H1 (cell line): ENCODE results near the gene RAD52. TPM values are rescaled to one million over a fixed set of nuclear protein-coding genes. Genes with fewer than 3 reads are reported as not detected.

Experiments
- CREB1 ChIP-seq: IDR thresholded peaks from 2 replicates; pipeline ENCODE4 v1.6.1; 2012; ENCODE audit warnings: inconsistent platforms
- FOSL1 ChIP-seq: IDR thresholded peaks from 2 replicates; pipeline ENCODE4 v1.6.1; 2011; ENCODE audit warnings: mild to moderate bottlenecking, low read depth, low read length, moderate library complexity; ENCODE audit not compliant: insufficient read depth
- HDAC6 ChIP-seq: IDR thresholded peaks from one replicate; pipeline ENCODE4 v1.7.1; 2012; ENCODE audit warnings: low read depth, mild to moderate bottlenecking, inconsistent platforms, low read length, moderate library complexity
- MAFK ChIP-seq: IDR thresholded peaks from 2 replicates; pipeline ENCODE4 v1.6.1; 2012; ENCODE audit warnings: low read depth, mild to moderate bottlenecking, improper control_type of control experiment, low read length
- RBBP5 ChIP-seq: IDR thresholded peaks from 2 replicates; pipeline ENCODE4 v1.7.1; 2012; ENCODE audit warnings: low read depth, mild to moderate bottlenecking, inconsistent platforms, low read length, moderate library complexity, borderline replicate concordance
- SIN3A ChIP-seq, 2 experiments: IDR thresholded peaks in 1 of 2; conservative IDR thresholded peaks in 1 of 2; 2 replicates each; pipeline ENCODE4 v1.6.1; 2011 to 2012; ENCODE audit warnings: low read length in 2 of 2, improper control_type of control experiment in 1 of 2, low read depth in 1 of 2, mild to moderate bottlenecking in 1 of 2
- SIX5 ChIP-seq: IDR thresholded peaks from 2 replicates; pipeline ENCODE4 v1.6.1; 2011; ENCODE audit warnings: mild to moderate bottlenecking, low read depth, low read length
- SRF ChIP-seq: IDR thresholded peaks from 2 replicates; pipeline ENCODE4 v1.6.1; 2011; ENCODE audit warnings: mild to moderate bottlenecking, low read depth, low read length, moderate library complexity
- TCF12 ChIP-seq: IDR thresholded peaks from 2 replicates; pipeline ENCODE4 v1.6.1; 2011; ENCODE audit warnings: low read depth, mild to moderate bottlenecking, low read length
- USF2 ChIP-seq: IDR thresholded peaks from 2 replicates; pipeline ENCODE4 v1.6.1; 2011; ENCODE audit warnings: low read length, improper control_type of control experiment
- polyA plus RNA-seq, 7 experiments: library from polyadenylated mRNA; depleted of rRNA in 3 of 7; stranded (reverse) in 5 of 7; unstranded in 2 of 7; fragments of >200 nt in 5 of 7; fragments of 200-250 nt in 2 of 7; gene quantifications; 1 replicate in 5 of 7; 2 replicates in 1 of 7; 4 replicates in 1 of 7; pipeline versions ENCODE4 v1.2.1 to v1.2.3, GENCODE V29; 2011 to 2013; ENCODE audit warnings: missing spikeins in 2 of 7, mixed read lengths in 2 of 7
- total RNA-seq: library from RNA; stranded (reverse); fragmentation: NEBNext Ultra II Directional; extraction: Animal tissue kit (Norgen Biotek cat#: 25700); gene quantifications from 2 replicates; pipeline ENCODE4 v1.2.1, GENCODE V29; 2021
- TF ChIP-seq, protein P1 (sequence below): fragments of 300-600 bp; sonication (generic); IDR thresholded peaks from 2 replicates; pipeline ENCODE4 v1.7.1; 2012; ENCODE audit warnings: low read length, moderate library complexity, mild to moderate bottlenecking, inconsistent platforms; ENCODE audit not compliant: insufficient replicate concordance

Gene RAD52
- total and polyA plus RNA-seq, 2 of the 8 experiments (the other 6 are each of a cell fraction or from before 2014, with no cell fraction given) = 12.5 to 14.3 TPM

DNA sequence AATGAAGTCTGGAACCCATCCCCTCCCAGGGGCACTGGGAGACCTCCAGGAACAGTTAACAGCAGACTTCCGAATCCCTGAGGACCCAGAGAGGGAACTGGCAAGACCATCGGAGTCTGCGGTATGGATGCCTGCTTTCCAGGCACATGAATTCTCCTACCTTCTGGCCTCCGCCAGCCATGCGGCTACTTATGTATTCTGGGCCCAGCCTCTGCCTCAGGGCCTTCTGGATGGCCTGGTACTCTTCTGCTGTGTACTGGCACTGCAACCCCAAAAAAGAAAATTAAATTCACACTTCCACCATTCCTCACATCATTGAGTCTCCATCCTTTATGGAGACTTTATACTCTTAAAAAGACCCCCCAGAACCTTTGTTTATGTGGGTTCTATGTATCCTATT lies 18.4 kb downstream of the RAD52 start (continued):
- TF ChIP-seq, protein P1, sequence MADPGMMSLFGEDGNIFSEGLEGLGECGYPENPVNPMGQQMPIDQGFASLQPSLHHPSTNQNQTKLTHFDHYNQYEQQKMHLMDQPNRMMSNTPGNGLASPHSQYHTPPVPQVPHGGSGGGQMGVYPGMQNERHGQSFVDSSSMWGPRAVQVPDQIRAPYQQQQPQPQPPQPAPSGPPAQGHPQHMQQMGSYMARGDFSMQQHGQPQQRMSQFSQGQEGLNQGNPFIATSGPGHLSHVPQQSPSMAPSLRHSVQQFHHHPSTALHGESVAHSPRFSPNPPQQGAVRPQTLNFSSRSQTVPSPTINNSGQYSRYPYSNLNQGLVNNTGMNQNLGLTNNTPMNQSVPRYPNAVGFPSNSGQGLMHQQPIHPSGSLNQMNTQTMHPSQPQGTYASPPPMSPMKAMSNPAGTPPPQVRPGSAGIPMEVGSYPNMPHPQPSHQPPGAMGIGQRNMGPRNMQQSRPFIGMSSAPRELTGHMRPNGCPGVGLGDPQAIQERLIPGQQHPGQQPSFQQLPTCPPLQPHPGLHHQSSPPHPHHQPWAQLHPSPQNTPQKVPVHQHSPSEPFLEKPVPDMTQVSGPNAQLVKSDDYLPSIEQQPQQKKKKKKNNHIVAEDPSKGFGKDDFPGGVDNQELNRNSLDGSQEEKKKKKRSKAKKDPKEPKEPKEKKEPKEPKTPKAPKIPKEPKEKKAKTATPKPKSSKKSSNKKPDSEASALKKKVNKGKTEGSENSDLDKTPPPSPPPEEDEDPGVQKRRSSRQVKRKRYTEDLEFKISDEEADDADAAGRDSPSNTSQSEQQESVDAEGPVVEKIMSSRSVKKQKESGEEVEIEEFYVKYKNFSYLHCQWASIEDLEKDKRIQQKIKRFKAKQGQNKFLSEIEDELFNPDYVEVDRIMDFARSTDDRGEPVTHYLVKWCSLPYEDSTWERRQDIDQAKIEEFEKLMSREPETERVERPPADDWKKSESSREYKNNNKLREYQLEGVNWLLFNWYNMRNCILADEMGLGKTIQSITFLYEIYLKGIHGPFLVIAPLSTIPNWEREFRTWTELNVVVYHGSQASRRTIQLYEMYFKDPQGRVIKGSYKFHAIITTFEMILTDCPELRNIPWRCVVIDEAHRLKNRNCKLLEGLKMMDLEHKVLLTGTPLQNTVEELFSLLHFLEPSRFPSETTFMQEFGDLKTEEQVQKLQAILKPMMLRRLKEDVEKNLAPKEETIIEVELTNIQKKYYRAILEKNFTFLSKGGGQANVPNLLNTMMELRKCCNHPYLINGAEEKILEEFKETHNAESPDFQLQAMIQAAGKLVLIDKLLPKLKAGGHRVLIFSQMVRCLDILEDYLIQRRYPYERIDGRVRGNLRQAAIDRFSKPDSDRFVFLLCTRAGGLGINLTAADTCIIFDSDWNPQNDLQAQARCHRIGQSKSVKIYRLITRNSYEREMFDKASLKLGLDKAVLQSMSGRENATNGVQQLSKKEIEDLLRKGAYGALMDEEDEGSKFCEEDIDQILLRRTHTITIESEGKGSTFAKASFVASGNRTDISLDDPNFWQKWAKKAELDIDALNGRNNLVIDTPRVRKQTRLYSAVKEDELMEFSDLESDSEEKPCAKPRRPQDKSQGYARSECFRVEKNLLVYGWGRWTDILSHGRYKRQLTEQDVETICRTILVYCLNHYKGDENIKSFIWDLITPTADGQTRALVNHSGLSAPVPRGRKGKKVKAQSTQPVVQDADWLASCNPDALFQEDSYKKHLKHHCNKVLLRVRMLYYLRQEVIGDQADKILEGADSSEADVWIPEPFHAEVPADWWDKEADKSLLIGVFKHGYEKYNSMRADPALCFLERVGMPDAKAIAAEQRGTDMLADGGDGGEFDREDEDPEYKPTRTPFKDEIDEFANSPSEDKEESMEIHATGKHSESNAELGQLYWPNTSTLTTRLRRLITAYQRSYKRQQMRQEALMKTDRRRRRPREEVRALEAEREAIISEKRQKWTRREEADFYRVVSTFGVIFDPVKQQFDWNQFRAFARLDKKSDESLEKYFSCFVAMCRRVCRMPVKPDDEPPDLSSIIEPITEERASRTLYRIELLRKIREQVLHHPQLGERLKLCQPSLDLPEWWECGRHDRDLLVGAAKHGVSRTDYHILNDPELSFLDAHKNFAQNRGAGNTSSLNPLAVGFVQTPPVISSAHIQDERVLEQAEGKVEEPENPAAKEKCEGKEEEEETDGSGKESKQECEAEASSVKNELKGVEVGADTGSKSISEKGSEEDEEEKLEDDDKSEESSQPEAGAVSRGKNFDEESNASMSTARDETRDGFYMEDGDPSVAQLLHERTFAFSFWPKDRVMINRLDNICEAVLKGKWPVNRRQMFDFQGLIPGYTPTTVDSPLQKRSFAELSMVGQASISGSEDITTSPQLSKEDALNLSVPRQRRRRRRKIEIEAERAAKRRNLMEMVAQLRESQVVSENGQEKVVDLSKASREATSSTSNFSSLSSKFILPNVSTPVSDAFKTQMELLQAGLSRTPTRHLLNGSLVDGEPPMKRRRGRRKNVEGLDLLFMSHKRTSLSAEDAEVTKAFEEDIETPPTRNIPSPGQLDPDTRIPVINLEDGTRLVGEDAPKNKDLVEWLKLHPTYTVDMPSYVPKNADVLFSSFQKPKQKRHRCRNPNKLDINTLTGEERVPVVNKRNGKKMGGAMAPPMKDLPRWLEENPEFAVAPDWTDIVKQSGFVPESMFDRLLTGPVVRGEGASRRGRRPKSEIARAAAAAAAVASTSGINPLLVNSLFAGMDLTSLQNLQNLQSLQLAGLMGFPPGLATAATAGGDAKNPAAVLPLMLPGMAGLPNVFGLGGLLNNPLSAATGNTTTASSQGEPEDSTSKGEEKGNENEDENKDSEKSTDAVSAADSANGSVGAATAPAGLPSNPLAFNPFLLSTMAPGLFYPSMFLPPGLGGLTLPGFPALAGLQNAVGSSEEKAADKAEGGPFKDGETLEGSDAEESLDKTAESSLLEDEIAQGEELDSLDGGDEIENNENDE = no peak
- TF ChIP-seq SRF = no peak
- no peak for TF ChIP-seq USF2
- TF ChIP-seq HDAC6 = no peak
- TF ChIP-seq RBBP5 = no peak
- no peak for TF ChIP-seq SIN3A (conservative IDR thresholded peaks at IDR 0.05 in 1 of 2, IDR thresholded peaks at IDR 0.05 in 1 of 2; ENCODE audit: low read depth in 1 of 2, low read length in 2 of 2)
- no peak for TF ChIP-seq MAFK
- TF ChIP-seq SIX5 = no peak
- TF ChIP-seq FOSL1 = no peak
- TF ChIP-seq TCF12 = no peak
- TF ChIP-seq CREB1 = no peak
